C4-2B (cell line): ENCODE measurements around the gene RPS14.

Experiments used
- H3K27ac ChIP-seq: fragments of 450-650 bp; 2 replicates; pipeline ENCODE4 v1.5.1; 2017
- ZFX ChIP-seq: fragments of 450-650 bp; IDR thresholded peaks from 2 replicates; pipeline ENCODE4 v1.6.1; 2017
- TF ChIP-seq, protein P1 (sequence below): fragments of 450-650 bp; conservative IDR thresholded peaks from 2 replicates; pipeline ENCODE4 v1.5.1; 2017; ENCODE audit warnings: mild to moderate bottlenecking

RPS14 gene

DNA sequence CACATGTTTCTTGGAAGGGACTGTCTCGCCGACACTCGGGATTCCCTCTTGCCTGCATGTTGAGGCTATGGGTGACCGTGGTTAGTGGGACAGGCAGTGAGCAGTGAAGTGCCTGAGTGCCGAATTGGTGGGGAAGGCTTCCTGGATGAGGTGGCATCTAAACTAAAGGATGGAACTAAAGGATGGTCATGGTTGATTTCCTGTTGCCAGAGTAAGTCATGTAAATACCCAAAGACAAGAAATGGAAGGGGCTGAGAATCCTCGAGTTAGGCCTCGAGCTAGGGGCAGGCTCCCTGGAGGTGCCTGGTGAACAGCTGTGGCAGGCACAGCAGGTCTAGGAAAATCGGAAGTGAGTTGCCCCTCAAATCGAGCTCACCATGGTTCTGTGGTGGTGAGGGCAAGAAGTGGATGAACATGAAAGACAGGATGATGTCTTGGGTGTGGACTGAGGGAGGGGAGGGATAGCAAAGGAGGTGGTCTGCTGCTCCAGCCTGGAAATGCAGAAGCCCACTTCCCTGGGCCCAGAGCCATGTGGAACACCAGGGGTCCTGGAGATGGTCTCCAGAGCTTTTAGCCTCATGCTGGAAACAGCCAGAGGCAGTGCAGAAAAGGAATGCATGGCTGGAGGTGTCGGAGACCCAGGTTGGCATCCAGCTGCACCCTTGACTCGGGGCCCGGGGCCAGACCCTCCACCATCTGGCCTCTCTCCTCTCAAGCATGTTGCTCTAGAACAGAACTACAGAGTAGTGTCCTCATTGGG, 49.0 kb downstream of the RPS14 start:
- TF ChIP-seq ZFX: no peak
- TF ChIP-seq, protein P1, sequence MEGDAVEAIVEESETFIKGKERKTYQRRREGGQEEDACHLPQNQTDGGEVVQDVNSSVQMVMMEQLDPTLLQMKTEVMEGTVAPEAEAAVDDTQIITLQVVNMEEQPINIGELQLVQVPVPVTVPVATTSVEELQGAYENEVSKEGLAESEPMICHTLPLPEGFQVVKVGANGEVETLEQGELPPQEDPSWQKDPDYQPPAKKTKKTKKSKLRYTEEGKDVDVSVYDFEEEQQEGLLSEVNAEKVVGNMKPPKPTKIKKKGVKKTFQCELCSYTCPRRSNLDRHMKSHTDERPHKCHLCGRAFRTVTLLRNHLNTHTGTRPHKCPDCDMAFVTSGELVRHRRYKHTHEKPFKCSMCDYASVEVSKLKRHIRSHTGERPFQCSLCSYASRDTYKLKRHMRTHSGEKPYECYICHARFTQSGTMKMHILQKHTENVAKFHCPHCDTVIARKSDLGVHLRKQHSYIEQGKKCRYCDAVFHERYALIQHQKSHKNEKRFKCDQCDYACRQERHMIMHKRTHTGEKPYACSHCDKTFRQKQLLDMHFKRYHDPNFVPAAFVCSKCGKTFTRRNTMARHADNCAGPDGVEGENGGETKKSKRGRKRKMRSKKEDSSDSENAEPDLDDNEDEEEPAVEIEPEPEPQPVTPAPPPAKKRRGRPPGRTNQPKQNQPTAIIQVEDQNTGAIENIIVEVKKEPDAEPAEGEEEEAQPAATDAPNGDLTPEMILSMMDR: no peak
- no peak overlapping the region for H3K27ac ChIP-seq

- no peak overlapping the region for H3K27ac ChIP-seq
- TF ChIP-seq ZFX: no peak
These were observed 49.9 kb downstream of the RPS14 start for GRCh38 chr5:150399524-150400211.

DNA sequence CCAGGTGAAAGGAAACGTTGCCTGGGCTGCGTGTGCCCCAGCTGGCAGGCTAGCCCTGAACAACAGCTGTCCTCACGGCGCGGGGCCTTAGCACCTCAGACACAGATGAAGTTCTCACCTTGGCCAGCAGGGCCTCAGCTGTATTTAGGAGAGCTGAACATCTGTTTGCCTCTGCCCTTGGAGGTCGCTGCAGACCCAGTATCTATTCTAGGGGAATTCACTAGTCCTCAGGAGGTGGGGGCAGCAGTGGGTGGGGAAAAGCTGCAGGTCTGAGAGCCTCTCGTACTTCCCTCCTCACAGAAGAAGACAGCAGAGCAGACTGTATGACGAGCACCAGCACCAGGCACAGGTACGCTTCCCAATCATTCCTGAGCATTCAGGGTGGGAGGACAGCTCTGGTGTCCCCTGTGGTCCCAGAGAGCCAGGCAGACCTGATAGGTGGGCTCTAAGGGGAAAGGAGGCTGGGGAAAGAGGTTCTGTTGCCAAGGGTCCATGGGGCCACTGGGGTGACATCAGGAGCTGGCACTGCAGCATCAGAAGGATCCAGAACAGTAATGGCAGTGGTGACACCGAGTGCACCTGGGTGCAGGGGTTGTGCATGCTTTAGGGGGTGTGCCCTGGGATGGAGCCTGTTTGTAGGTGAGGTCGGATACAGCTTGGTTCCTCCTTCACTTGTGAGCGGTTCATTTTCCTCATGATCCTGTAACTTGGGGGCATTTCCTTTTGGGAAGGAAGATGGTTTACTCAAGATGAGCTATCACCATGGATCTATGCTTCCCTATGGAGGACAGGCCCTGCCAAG, 50.6 kb downstream of the RPS14 start:
- H3K27ac ChIP-seq: no peak overlapping the region
- no peak for TF ChIP-seq ZFX
- TF ChIP-seq, protein P1: no peak

DNA sequence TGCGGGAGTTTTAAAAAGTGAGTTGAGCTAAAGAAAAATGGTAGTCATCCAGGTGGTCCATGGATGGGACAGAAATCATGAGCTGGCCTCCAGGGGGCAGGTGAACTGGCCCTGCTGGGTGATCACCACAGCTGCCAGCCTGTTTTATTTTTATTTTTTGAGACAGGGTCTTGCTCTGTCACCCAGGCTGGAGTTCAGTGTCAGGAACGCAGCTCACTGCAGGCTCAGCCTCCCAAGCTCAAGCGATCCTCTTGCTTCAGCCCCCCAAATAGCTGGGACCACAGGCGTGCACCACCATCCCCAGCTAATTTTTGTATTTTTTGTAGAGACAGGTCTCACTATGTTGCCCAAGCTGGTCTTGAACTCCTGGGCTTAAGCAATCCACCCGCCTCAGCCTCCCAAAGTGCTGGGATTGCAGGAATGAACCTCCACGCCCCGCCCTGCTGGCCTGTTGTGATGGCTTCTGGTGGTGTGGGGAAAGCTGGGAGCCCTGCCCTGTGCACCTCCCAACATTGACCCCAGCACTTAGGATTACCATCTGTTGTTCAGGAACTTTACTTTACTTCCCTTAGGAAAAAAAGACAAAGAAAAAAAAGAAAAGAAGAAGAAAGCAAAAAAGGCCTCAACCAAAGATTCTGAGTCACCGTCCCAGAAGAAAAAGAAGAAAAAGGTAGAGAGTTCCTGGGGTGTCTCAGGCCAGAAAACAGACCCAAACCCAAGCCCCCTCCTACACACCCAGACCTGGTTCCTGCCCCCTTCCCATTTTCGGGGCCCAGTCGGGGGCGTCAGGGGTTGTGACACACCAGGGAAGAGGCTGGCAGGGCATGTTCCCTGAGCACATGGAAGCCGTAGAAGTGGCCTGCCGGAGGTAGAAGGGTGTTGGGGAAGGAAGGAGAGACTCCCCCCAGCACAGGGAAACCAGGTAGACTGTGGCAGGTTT, 51.5 kb downstream of the RPS14 start:
- no peak overlapping the region for H3K27ac ChIP-seq
- TF ChIP-seq, protein P1: no peak
- TF ChIP-seq ZFX: no peak

DNA sequence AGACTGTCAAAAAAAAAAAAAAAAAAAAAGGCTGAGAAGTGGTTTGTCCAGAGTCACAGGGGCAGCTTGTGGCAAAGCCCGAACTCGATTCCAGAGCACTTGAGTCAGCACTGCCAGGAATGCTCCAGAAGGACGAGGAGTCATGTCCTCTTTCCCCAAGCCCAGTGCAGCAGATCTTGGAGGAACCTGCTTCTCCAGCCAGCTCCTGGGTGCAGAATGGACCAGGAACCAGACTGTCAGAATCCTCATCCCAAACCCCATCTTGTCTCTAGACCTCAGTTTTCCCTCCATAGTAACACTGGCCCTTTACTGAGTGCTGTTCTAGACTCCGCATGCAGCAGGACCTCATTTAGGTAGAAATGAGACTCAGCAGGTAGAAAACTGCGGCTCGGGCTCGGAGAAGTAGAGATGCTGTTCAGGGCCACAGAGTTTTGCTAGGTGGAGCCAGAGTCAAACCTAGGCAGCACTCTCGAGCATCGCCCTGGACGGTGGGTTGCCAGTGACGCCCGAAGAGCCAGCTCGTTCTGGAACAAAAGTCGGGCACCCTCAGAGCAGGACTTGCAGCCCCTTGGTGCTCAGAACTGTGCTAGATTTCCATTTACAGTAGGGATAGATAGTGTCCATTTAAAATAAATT, 52.3 kb downstream of the RPS14 start:
- no peak overlapping the region for H3K27ac ChIP-seq
- no peak for TF ChIP-seq ZFX
- TF ChIP-seq, protein P1: no peak

- H3K27ac ChIP-seq: no peak overlapping the region
- TF ChIP-seq, protein P1: no peak
- TF ChIP-seq ZFX: no peak
These were observed 53.3 kb downstream of the RPS14 start for GRCh38 chr5:150396267-150396666.

GRCh38 chr5:150395688-150395975, 53.9 kb downstream of the RPS14 start:
- TF ChIP-seq ZFX: no peak
- TF ChIP-seq, protein P1: no peak
- H3K27ac ChIP-seq: no peak overlapping the region
